Coronary artery (tissue), 2 donors: ENCODE results near the gene CRIP2.

Experiments
- DNase-seq: peaks from one replicate; pipeline ENCODE4 v3.0.0-alpha.2; 2017; ENCODE audit warnings: low spot score
- H3K27ac ChIP-seq, 2 donors: fragments of 200-600 bp; sonication (generic); one replicate each; pipeline ENCODE4 v1.5.1; 2016 to 2019
- H3K4me3 ChIP-seq: fragments of 200-600 bp; sonication (generic); 2 replicates; pipeline ENCODE4 v1.5.1; 2016; ENCODE audit warnings: mild to moderate bottlenecking, moderate library complexity
- TF ChIP-seq, protein P1 (sequence below): fragments of 200-600 bp; sonication (generic); IDR thresholded peaks from one replicate; pipeline ENCODE4 v1.5.1; 2019; ENCODE audit warnings: antibody characterized with exemption

CRIP2 gene

DNA sequence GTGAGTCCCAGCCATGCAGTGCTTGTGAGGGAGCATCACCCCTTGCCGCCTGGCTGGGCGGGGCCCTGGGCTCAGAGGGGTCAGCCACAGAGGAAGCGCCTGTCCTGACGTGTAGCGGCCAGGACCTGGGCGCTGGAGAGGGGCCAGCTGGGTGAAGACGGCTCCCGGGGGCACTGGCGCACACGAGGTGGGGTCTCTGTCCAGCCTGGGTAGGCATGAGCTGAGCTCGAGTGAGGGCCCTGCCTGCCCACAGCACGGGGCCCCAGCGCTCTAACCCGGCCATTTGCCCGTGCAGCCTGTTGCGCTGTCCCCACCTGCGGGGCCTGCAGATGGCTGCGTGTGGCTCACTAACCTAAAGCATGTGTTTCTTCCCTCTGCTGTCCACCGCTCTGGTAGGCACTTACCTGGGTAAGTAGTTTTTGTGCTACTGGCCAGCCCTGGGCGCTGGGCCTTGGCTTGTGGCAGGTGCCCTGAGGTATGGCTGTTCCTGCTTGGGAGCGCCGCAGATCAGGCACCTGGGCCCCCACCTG, 6.6 kb upstream of the CRIP2 start:
- Histone ChIP-seq H3K27ac (peak overlapping the region; percentile 79 to 96), H3K4me3 (no peak overlapping the region)
- TF ChIP-seq, protein P1, sequence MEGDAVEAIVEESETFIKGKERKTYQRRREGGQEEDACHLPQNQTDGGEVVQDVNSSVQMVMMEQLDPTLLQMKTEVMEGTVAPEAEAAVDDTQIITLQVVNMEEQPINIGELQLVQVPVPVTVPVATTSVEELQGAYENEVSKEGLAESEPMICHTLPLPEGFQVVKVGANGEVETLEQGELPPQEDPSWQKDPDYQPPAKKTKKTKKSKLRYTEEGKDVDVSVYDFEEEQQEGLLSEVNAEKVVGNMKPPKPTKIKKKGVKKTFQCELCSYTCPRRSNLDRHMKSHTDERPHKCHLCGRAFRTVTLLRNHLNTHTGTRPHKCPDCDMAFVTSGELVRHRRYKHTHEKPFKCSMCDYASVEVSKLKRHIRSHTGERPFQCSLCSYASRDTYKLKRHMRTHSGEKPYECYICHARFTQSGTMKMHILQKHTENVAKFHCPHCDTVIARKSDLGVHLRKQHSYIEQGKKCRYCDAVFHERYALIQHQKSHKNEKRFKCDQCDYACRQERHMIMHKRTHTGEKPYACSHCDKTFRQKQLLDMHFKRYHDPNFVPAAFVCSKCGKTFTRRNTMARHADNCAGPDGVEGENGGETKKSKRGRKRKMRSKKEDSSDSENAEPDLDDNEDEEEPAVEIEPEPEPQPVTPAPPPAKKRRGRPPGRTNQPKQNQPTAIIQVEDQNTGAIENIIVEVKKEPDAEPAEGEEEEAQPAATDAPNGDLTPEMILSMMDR: no peak
- DNase-seq: no peak

DNA sequence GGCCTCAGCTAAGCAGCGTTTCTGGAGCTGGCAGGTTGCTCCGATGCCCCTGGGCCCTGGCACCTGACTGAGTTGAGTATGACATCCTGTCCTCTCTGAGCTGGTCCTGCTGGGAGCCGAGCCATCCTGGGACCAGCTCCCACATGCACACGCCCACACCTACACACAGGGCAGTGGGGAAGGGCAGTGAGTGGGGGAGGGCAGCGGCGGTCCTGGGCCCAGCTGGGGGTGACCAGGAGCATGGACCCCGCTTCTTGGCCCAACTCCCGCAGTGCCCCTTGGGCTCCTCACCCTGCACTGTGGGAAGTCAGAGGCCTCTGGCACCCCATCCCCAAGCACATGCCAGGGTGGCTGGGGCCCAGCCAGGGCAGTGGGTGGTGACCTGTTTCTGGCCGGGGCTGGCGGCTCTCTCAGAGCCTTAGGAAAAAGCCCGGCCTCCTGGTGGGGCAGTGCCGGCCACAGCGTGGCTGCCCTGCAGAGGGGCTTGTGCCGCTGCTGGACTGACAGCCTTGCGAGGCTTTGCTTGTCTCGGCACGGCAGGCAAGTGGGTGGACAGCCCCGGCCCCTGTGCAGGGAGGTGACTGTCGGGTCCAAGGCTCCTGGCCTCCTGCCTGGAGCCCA, 5.9 kb upstream of the CRIP2 start:
- DNase-seq: no peak
- TF ChIP-seq, protein P1: no peak
- Histone ChIP-seq H3K4me3 (no peak overlapping the region), H3K27ac (peak overlapping the region; percentile 79 to 96)

DNA sequence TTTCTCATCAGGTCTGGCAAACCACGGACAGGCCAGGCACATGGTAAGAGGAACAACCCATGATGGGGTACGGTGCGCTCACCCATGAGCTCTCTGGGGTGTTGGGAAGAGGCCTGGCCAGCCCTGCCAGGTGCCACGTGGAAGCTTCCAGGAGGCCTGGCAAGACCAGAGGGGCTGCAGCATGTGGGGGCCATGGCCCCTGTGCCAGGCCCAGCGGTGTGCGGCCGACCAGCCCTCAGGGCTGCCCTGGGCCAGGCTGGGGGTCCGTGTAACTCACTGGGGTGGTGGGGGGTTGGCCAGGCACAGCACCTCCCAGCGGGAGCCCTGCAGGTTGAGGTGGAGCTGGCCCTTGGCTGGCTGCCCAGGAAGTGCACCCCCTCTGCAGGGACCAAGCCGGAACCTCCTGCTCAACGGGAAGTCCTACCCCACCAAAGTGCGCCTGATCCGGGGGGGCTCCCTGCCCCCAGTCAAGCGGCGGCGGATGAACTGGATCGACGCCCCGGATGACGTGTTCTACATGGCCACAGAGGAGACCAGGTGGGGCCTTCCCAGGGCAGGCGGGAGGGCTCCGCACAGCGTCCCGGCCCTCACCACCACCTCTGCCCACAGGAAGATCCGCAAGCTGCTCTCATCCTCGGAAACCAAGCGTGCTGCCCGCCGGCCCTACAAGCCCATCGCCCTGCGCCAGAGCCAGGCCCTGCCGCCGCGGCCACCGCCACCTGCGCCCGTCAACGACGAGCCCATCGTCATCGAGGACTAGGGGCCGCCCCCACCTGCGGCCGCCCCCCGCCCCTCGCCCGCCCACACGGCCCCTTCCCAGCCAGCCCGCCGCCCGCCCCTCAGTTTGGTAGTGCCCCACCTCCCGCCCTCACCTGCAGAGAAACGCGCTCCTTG, 4.9 kb upstream of the CRIP2 start:
- TF ChIP-seq, protein P1: no peak
- Histone ChIP-seq H3K4me3 (no peak overlapping the region), H3K27ac (peak overlapping the region; percentile 79 to 96)
- DNase-seq: no peak

DNA sequence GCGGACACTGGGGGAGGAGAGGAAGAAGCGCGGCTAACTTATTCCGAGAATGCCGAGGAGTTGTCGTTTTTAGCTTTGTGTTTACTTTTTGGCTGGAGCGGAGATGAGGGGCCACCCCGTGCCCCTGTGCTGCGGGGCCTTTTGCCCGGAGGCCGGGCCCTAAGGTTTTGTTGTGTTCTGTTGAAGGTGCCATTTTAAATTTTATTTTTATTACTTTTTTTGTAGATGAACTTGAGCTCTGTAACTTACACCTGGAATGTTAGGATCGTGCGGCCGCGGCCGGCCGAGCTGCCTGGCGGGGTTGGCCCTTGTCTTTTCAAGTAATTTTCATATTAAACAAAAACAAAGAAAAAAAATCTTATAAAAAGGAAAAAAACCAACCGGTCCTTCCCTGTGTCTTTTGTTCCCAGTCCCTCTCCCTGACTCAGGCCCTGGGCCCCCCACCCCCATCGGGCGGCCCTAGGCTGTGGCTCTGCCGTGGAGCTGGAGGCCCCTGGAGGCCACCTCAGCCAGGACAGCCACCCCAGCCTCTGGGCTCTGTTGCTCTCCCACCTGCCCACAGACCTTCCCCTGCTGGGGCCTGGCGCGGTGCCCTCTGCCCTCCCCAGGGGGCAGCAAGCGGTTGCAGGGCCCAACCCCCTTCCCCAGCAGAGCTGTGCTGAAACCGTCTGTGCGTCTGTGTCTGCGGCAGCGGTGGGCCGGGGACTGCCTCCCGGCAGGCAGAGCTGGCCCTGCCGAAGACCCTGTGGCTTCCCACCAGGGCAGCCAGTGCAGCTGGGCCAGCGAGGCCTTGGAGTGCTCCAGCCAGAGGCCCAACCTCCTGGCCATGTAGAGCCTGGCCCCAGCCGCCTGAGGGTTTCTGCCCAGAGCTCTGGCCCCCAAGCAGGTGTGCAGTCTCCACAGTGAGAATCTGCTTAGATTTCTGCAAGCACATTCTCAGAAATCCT, 4.0 kb upstream of the CRIP2 start:
- H3K27ac ChIP-seq: peak overlapping the region; percentile 96 to 100
- no peak for DNase-seq
- no peak overlapping the region for H3K4me3 ChIP-seq
- TF ChIP-seq, protein P1: no peak

DNA sequence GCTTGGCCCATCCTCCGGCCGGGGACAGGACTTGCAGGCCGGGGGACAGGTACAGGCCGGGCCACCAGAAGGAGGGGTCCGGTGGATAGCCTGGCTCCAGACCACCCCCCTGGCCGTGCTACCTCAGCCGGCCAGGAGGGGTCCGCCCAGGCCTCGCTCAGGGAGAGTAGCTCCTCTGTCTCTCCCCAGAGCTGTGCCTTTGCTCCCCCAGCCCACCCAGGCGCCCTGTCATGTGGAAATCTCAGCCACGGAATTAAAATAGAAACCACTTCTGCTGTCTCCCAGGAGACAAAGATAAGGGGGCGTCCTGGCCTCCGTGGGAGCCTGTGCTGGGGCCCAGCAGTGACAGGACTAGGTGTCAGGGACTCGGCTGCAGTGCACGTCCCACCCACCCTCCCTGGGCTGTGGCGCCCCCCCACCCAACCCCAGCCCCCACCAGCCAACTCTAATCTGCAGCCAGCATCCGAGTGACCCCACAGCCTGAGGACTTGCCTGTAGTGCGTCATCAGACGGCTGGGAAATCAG, 3.3 kb upstream of the CRIP2 start:
- Histone ChIP-seq H3K27ac (peak overlapping the region; percentile 96 to 100), H3K4me3 (no peak overlapping the region)
- DNase-seq: no peak
- TF ChIP-seq, protein P1: peak; percentile 12

DNA sequence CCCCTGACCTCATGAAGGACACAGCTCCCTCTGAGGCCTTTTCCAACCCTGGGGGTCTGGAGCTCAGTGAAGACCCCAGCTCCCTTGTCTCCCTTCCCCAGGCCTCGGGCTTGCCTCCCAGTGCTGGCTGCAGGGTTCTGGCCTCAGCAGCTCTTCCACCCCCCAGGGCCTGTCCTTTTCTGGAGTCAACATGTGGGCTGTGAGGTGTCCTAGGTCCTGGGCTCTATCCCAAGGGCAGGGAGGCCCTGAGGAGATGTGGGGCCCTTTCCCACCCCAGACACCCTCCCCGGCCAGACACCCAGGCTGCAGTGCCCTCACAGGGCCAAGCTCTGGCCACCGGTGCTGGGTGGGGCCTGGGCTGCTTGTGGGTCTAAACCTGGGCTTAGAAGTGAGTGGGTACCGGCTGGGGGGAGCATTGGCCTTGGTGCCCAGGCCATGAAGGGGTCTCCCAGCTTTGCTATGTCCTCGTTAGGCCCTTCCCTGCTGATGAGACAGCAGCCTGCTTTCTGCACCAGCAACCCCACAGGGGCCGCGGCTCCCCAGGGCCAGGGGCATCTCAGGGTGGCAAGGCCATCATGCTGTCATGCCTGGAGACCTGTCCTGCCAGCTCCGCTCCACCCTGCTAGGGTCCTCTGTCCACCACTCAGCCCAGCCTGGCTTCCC, 2.7 kb upstream of the CRIP2 start:
- TF ChIP-seq, protein P1: no peak
- no peak for DNase-seq
- Histone ChIP-seq H3K27ac (peak overlapping the region; percentile 96 to 100), H3K4me3 (peak overlapping the region; percentile 97)
